Endothelial cell of umbilical vein (primary cell): Measurements from ENCODE around the gene NDRG2.

Source experiments
- EZH2 ChIP-seq: IDR thresholded peaks from 2 replicates; pipeline ENCODE4 v1.6.1; 2012; ENCODE audit warnings: borderline replicate concordance, low read depth, mild to moderate bottlenecking, moderate library complexity, low read length, inconsistent platforms; ENCODE audit not compliant: severe bottlenecking
- MAX ChIP-seq: IDR thresholded peaks from 2 replicates; pipeline ENCODE4 v1.6.1; 2011; ENCODE audit not compliant: insufficient read depth, insufficient read length
- POLR2A ChIP-seq: IDR thresholded peaks from 2 replicates; pipeline ENCODE4 v1.6.1; 2012; ENCODE audit warnings: low read depth, mild to moderate bottlenecking, control low read depth, low read length
- TF ChIP-seq, protein P1 (sequence below), 2 donors: IDR thresholded peaks; 1 replicate in 1 of 2; 2 replicates in 1 of 2; pipeline ENCODE4 v1.5.1; 2011; ENCODE audit warnings: low read length in 2 of 2, mild to moderate bottlenecking in 2 of 2, moderate library complexity in 2 of 2, control low read depth in 1 of 2, inconsistent platforms in 1 of 2, low read depth in 1 of 2; ENCODE audit not compliant: insufficient read depth in 1 of 2; ENCODE audit errors: extremely low read depth in 1 of 2

DNA sequence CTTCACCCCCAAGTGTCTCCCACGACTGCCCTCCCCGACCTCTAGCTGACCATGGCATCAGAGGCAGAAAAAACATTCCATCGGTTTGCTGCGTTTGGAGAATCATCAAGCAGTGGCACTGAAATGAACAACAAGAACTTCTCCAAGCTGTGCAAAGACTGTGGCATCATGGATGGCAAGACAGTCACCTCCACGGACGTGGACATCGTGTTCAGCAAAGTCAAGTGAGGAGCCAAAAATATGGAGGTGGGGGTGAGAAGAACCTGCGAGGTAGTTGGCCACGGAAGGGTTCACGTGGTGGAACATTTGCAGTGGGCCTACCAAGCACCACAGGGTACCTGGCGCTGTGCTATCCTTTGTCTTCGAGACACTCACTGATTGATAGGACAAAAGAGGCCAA lies 5.7 kb upstream of the NDRG2 start:
- TF ChIP-seq, protein P1, sequence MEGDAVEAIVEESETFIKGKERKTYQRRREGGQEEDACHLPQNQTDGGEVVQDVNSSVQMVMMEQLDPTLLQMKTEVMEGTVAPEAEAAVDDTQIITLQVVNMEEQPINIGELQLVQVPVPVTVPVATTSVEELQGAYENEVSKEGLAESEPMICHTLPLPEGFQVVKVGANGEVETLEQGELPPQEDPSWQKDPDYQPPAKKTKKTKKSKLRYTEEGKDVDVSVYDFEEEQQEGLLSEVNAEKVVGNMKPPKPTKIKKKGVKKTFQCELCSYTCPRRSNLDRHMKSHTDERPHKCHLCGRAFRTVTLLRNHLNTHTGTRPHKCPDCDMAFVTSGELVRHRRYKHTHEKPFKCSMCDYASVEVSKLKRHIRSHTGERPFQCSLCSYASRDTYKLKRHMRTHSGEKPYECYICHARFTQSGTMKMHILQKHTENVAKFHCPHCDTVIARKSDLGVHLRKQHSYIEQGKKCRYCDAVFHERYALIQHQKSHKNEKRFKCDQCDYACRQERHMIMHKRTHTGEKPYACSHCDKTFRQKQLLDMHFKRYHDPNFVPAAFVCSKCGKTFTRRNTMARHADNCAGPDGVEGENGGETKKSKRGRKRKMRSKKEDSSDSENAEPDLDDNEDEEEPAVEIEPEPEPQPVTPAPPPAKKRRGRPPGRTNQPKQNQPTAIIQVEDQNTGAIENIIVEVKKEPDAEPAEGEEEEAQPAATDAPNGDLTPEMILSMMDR (IDR thresholded peaks at IDR 0.05; ENCODE audit: extremely low read depth in 1 of 2, insufficient read depth in 1 of 2, low read depth in 1 of 2, low read length in 2 of 2) = no peak
- TF ChIP-seq EZH2 (no peak), MAX (no peak), POLR2A (no peak)
